ENCODE measurements around the gene TRAPPC11. TPM values are rescaled to one million over a fixed set of nuclear protein-coding genes. Genes with fewer than 3 reads are reported as not detected.

TRAPPC11 gene
- total RNA-seq, 4 donors from 2014 or later, result 67.8 to 99.4 (median 83.9) TPM

- WGBS, 2 donors, result 78 to 93% methylated on average over 6 of the region's 6 CpGs
- no peaks in the 10 kb centered on the region for H3K27me3 ChIP-seq
- DNase-seq (ENCODE audit: low spot score in 2 of 2), result no peak
- H3K4me3 ChIP-seq, result no peak overlapping the region
- H3K4me1 ChIP-seq, result peaks cover 0 to 4% (median 0%) of the 10 kb centered on the region in 4 donors
- no peaks in the 10 kb centered on the region for H3K9me3 ChIP-seq
- peaks cover 0 to 86% (median 10%) of the 10 kb centered on the region in 3 donors for H3K36me3 ChIP-seq
- H3K27ac ChIP-seq, result no peak overlapping the region
- no peak for TF ChIP-seq EP300 (IDR thresholded peaks at IDR 0.05)
- TF ChIP-seq CTCF (IDR thresholded peaks at IDR 0.05), result no peak
- no peak for TF ChIP-seq POLR2A (IDR thresholded peaks at IDR 0.05)
These were observed 29.1 kb downstream of the TRAPPC11 start for GRCh38 chr4:183688216-183688615.

- TF ChIP-seq CTCF (IDR thresholded peaks at IDR 0.05) (no peak), POLR2A (IDR thresholded peaks at IDR 0.05) (no peak), EP300 (IDR thresholded peaks at IDR 0.05) (no peak)
- H3K9me3 ChIP-seq, result no peaks in the 10 kb centered on the region
- H3K27me3 ChIP-seq, result no peaks in the 10 kb centered on the region
- no peak overlapping the region for H3K4me3 ChIP-seq
- H3K4me1 ChIP-seq, result peaks cover 0 to 4% (median 0%) of the 10 kb centered on the region in 4 donors
- no peak overlapping the region for H3K27ac ChIP-seq
- H3K36me3 ChIP-seq, result peaks cover 3 to 86% (median 22%) of the 10 kb centered on the region in 3 donors
- DNase-seq (ENCODE audit: low spot score in 2 of 2), result no peak
These were observed 31.9 kb downstream of the TRAPPC11 start for GRCh38 chr4:183691006-183691405.

- H3K27ac ChIP-seq, result no peak overlapping the region
- no peaks in the 10 kb centered on the region for H3K9me3 ChIP-seq
- TF ChIP-seq EP300 (IDR thresholded peaks at IDR 0.05) (no peak), CTCF (IDR thresholded peaks at IDR 0.05) (no peak), POLR2A (IDR thresholded peaks at IDR 0.05) (no peak)
- no peaks in the 10 kb centered on the region for H3K27me3 ChIP-seq
- H3K36me3 ChIP-seq, result peaks cover 3 to 86% (median 30%) of the 10 kb centered on the region in 3 donors
- no peak for DNase-seq (ENCODE audit: low spot score in 2 of 2)
- H3K4me1 ChIP-seq, result peaks cover 0 to 4% (median 0%) of the 10 kb centered on the region in 4 donors
- H3K4me3 ChIP-seq, result no peak overlapping the region
These were observed 32.8 kb downstream of the TRAPPC11 start for GRCh38 chr4:183691897-183692296.

- no peak for DNase-seq (ENCODE audit: low spot score in 2 of 2)
- TF ChIP-seq POLR2A (IDR thresholded peaks at IDR 0.05), result no peak
- TF ChIP-seq CTCF (IDR thresholded peaks at IDR 0.05), result no peak
- Histone ChIP-seq H3K9me3 (peaks cover 0 to 5% (median 0%) of the 10 kb centered on the region in 4 donors), H3K4me1 (no peaks in the 10 kb centered on the region), H3K27ac (no peak overlapping the region), H3K4me3 (no peak overlapping the region), H3K27me3 (no peaks in the 10 kb centered on the region), H3K36me3 (peaks cover 3 to 99% (median 33%) of the 10 kb centered on the region in 3 donors)
These were observed 39.8 kb downstream of the TRAPPC11 start for GRCh38 chr4:183698909-183699308.

GRCh38 chr4:183700407-183700806 is 41.3 kb downstream of the TRAPPC11 start:
- peaks cover 3 to 99% (median 29%) of the 10 kb centered on the region in 3 donors for H3K36me3 ChIP-seq
- no peak overlapping the region for H3K4me3 ChIP-seq
- no peaks in the 10 kb centered on the region for H3K27me3 ChIP-seq
- H3K9me3 ChIP-seq, result peaks cover 0 to 5% (median 0%) of the 10 kb centered on the region in 4 donors
- no peaks in the 10 kb centered on the region for H3K4me1 ChIP-seq
- DNase-seq (ENCODE audit: low spot score in 2 of 2), result no peak
- H3K27ac ChIP-seq, result no peak overlapping the region
- WGBS, 2 donors, result 99% methylated on average over 4 of the region's 4 CpGs
- TF ChIP-seq POLR2A (IDR thresholded peaks at IDR 0.05) (no peak), CTCF (IDR thresholded peaks at IDR 0.05) (no peak), EP300 (IDR thresholded peaks at IDR 0.05) (no peak)
